Thoracic aorta (tissue), 2 donors: ENCODE measurements around the gene CACNG5. TPM values are rescaled to one million over a fixed set of nuclear protein-coding genes. Genes with fewer than 3 reads are reported as not detected.

ENCODE experiments used
- ATAC-seq: fragments of 150-250 bp; one replicate; pipeline ENCODE4 v1.8.0; 2017; ENCODE audit warnings: low read depth; ENCODE audit not compliant: insufficient number of reproducible peaks, low FRiP score
- DNase-seq: peaks from one replicate; pipeline ENCODE4 v3.0.0-alpha.2; 2020; ENCODE audit warnings: low spot score
- H3K27ac ChIP-seq, 2 donors: fragments of 200-600 bp; sonication (generic); 1 replicate in 1 of 2; 2 replicates in 1 of 2; pipeline ENCODE4 v1.5.1; 2016; ENCODE audit warnings: mild to moderate bottlenecking in 2 of 2, moderate library complexity in 2 of 2
- H3K27me3 ChIP-seq: fragments of 200-600 bp; sonication (generic); replicated peaks from 2 replicates; pipeline ENCODE4 v1.6.0; 2016; ENCODE audit warnings: mild to moderate bottlenecking; ENCODE audit not compliant: insufficient read depth
- H3K36me3 ChIP-seq: fragments of 200-600 bp; sonication (generic); one replicate; pipeline ENCODE4 v1.5.1; 2016
- H3K4me1 ChIP-seq, 2 donors: fragments of 200-600 bp; sonication (generic); 1 replicate in 1 of 2; 2 replicates in 1 of 2; pipeline versions ENCODE4 v1.5.1 to v1.6.0; 2016; ENCODE audit warnings: low read depth in 2 of 2, mild to moderate bottlenecking in 1 of 2; ENCODE audit not compliant: control insufficient read depth in 1 of 2
- H3K4me3 ChIP-seq: fragments of 200-600 bp; sonication (generic); 2 replicates; pipeline ENCODE4 v1.5.1; 2016; ENCODE audit warnings: mild to moderate bottlenecking
- H3K9me3 ChIP-seq: fragments of 200-600 bp; sonication (generic); 2 replicates; pipeline ENCODE4 v1.5.1; 2016
- CTCF ChIP-seq: fragments of 200-600 bp; sonication (generic); IDR thresholded peaks from one replicate; pipeline ENCODE4 v1.5.1; 2019; ENCODE audit warnings: antibody characterized with exemption
- total RNA-seq, 2 donors: library from RNA; depleted of rRNA; stranded (reverse); fragments of >200 nt; gene quantifications; one replicate each; pipeline versions ENCODE4 v1.1.0 to v1.2.3, GENCODE V29; 2016

CACNG5 gene
- total RNA-seq: not detected

- Histone ChIP-seq H3K36me3 (no peaks in the 10 kb centered on the region), H3K4me3 (no peak within 1 kb of the TSS), H3K4me1 (no peaks in the 10 kb centered on the region), H3K27me3 (no peaks in the 10 kb centered on the region), H3K27ac (no peak within 1 kb of the TSS), H3K9me3 (no peaks in the 10 kb centered on the region)
- TF ChIP-seq CTCF: no peak
- DNase-seq (no peak), ATAC-seq (no peak)
Measured at GRCh38 chr17:66834919-66835454, at the start of gene CACNG5. TSS of gene CACNG5 (plus strand) at chr17:66835117. CDS start at chr17:66877333, 42,216 bp downstream.

GRCh38 chr17:66786107-66786506 lies 48.8 kb upstream of the CACNG5 start:
- H3K27me3 ChIP-seq: no peaks in the 10 kb centered on the region
- ATAC-seq (no peak), DNase-seq (no peak)
- H3K4me3 ChIP-seq: no peak overlapping the region
- TF ChIP-seq CTCF: no peak
- H3K4me1 ChIP-seq: peaks cover 8 to 14% of the 10 kb centered on the region in 2 donors
- H3K36me3 ChIP-seq: no peaks in the 10 kb centered on the region
- H3K27ac ChIP-seq: no peak overlapping the region
- H3K9me3 ChIP-seq: no peaks in the 10 kb centered on the region

- ATAC-seq (no peak), DNase-seq (no peak)
- TF ChIP-seq CTCF: no peak
- Histone ChIP-seq H3K36me3 (no peaks in the 10 kb centered on the region), H3K4me3 (no peak overlapping the region), H3K9me3 (no peaks in the 10 kb centered on the region), H3K27ac (no peak overlapping the region), H3K4me1 (peaks cover 17 to 28% of the 10 kb centered on the region in 2 donors), H3K27me3 (no peaks in the 10 kb centered on the region)
Measured at GRCh38 chr17:66787914-66788313, 47.0 kb upstream of the CACNG5 start.

- ATAC-seq: no peak
- H3K27ac ChIP-seq: no peak overlapping the region
- no peak for TF ChIP-seq CTCF
- H3K4me3 ChIP-seq: no peak overlapping the region
- H3K27me3 ChIP-seq: no peaks in the 10 kb centered on the region
- DNase-seq: no peak
- peaks cover 17 to 28% of the 10 kb centered on the region in 2 donors for H3K4me1 ChIP-seq
- H3K9me3 ChIP-seq: no peaks in the 10 kb centered on the region
- no peaks in the 10 kb centered on the region for H3K36me3 ChIP-seq
Measured at GRCh38 chr17:66789093-66789492, 45.8 kb upstream of the CACNG5 start.

- no peak for ATAC-seq
- no peaks in the 10 kb centered on the region for H3K36me3 ChIP-seq
- H3K4me1 ChIP-seq: peaks cover 17 to 28% of the 10 kb centered on the region in 2 donors
- H3K27ac ChIP-seq: no peak overlapping the region
- H3K27me3 ChIP-seq: no peaks in the 10 kb centered on the region
- no peak for TF ChIP-seq CTCF
- DNase-seq: no peak
- H3K4me3 ChIP-seq: no peak overlapping the region
- no peaks in the 10 kb centered on the region for H3K9me3 ChIP-seq
Measured at GRCh38 chr17:66789961-66790437, 44.9 kb upstream of the CACNG5 start.
